ENCODE results near the gene NPAS3.

DNA sequence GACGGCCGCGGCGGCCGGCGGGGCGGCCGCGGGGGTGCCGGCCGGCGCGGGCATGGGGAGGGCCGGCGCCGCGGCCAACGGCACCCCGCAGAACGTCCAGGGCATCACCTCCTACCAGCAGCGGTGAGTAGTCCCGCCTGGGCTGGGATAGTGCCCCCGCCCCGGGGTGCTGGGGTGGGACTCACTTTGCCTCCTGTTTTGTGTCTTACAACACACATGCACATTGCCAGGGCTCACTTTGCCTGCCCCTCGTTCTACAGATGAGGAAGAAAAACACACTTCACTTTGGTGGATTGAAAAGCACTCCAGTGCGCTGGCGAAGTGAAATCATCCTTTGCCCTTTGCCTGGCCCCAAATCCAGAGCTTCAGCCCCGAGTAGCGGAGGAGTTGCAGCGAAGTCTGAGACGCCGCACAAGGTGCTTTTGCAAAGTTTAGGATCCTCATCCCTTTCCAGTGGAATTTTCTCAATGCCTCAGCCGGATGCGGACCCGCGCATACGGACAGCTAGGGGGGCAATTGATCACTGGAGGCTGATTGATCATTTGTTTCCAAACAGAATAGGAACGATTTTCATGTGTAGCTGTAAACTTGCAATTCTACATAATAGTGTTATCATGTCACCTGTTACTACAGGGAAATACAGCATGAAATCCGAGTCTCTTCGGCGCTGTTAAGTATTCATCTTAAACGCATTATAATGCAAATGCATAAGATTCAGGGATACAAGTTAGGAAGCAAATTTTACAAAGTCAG lies 3.6 kb upstream of the NPAS3 start:
- TF ChIP-seq GATA2 (IDR thresholded peaks at IDR 0.05; ENCODE audit: low read depth, low read length), result no peak
- TF ChIP-seq GATA3 (IDR thresholded peaks at IDR 0.05; ENCODE audit: low read depth, low read length), result no peak
